ENCODE measurements around the gene AKAP13. TPM values are rescaled to one million over a fixed set of nuclear protein-coding genes. Genes with fewer than 3 reads are reported as not detected.

AKAP13 gene
- total RNA-seq, 2 experiments from 2014 or later: 79.4 to 83.2 TPM

DNA sequence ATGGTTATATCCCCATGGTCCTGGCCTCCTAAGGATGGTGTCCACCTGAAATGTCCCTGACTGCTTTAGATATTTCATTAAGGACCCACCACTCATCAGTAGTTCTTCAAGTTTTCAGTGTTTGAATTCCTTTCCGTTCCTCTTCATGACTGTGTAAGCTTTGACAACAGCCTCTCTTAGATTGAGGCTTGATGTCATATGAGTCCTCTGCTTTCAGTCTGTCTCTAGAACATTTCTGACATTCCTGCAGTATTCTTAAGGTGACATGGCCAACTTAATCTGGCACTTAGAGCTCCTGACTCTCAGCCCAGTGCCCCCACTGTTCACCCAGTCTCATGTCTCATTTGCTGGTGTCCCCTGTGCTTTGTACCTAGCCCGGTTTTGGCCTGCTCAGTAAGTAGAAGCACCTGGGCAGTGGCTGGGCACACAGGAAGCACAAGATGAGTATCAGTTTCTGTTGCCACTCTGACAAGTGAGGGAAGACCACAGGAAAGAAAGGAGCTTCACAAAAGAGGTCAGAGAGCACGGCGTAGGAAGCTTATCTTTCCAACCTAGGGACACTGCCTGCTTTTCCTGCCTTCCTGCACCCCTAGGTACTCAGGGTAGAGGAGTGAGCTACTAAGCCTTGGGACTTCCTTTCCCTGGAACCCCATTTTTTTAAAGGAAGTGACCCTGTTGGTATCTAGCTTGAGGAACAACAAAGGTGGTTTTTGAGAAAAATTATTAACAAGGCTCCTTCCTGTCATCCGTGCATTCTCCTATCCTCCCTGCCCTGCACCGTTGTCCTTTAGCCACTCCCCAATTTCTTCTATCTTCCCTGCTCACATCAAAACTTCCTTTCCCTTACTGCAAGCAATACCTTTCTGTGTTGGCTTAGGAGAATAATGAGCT, 311.2 kb downstream of the AKAP13 start:
- peaks cover 25% of the 10 kb centered on the region for H3K36me3 Mint-ChIP-seq (ENCODE audit: low read depth)
- no peaks in the 10 kb centered on the region for H3K9me3 Mint-ChIP-seq
- H3K27ac Mint-ChIP-seq: peak overlapping the region; percentile 99
- intact Hi-C loops (cut with micrococcal nuclease): loop anchor here (1.0 to 2.0 kb wide), 2 partner anchors 29 to 33 kb away; no protein-coding TSS in a partner anchor
- peak overlapping the region; percentile 84 for H3K4me3 Mint-ChIP-seq
- DNase-seq: peak; percentile 56
- no peaks in the 10 kb centered on the region for H3K27me3 Mint-ChIP-seq (ENCODE audit: low read depth)
- H3K4me1 Mint-ChIP-seq (ENCODE audit: low read depth): peaks cover 85% of the 10 kb centered on the region
- CTCF ChIA-PET: interaction anchor here (0.9 to 4.7 kb wide), 7 partner anchors 8 to 205 kb away, joined by 3 to 31 read pairs (median 4); no protein-coding TSS in a partner anchor

DNA sequence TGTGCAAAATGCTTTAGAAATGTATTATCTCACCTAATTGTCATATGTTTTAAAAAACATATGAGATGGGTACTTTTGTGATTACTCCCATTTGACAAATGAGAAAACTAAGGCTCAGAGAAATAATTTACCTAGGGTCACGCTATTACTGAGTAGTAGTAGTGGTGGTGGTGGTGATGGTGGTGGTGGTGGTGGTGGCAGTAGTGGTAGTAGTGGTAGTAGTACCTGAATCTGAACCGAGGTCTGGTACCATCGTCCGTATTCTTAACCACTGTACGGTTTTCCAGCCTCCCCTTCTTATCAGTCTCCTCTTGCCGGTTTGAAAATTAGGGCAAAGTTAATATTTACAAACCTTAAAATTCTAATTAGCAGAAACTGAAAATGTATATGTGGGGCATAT, 311.9 kb downstream of the AKAP13 start:
- intact Hi-C loops (cut with micrococcal nuclease): no loop called here
- Mint-ChIP-seq H3K9me3 (no peaks in the 10 kb centered on the region), H3K36me3 (ENCODE audit: low read depth) (peaks cover 30% of the 10 kb centered on the region), H3K4me1 (ENCODE audit: low read depth) (peaks cover 81% of the 10 kb centered on the region), H3K4me3 (peak overlapping the region; percentile 84), H3K27ac (peak overlapping the region; percentile 99), H3K27me3 (ENCODE audit: low read depth) (no peaks in the 10 kb centered on the region)
- CTCF ChIA-PET: interaction anchor here (0.9 to 4.7 kb wide), 7 partner anchors 8 to 206 kb away, joined by 3 to 31 read pairs (median 4); no protein-coding TSS in a partner anchor
- no peak for DNase-seq

DNA sequence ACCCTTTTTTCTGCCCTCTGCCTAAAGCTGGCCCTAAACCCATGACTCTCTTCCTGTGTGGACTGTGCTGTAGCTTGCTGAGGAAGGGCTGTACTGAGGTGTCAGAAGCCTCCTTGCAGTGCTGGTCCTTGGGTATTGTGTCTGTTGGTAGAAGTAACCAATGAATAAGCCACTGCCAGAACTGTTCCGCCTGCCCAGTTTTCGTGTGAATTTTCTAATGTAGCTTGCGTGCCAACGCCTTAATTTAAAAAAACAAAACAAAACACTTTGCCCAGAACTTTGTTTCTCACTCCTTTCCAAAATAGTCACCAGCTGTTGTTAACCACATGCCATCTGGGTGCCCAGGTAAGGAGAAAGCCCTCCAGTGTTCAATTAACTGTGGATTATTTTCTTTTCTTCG, 312.5 kb downstream of the AKAP13 start:
- Mint-ChIP-seq H3K27me3 (ENCODE audit: low read depth) (no peaks in the 10 kb centered on the region), H3K4me3 (peak overlapping the region; percentile 62), H3K4me1 (ENCODE audit: low read depth) (peaks cover 80% of the 10 kb centered on the region), H3K9me3 (no peaks in the 10 kb centered on the region), H3K27ac (peak overlapping the region; percentile 99), H3K36me3 (ENCODE audit: low read depth) (peaks cover 30% of the 10 kb centered on the region)
- CTCF ChIA-PET: interaction anchor here (1.1 to 4.7 kb wide), 5 partner anchors 9 to 313 kb away, joined by 3 to 31 read pairs (median 4); partner anchors contain the start of gene AKAP13
- peak; percentile 52 for DNase-seq
- intact Hi-C loops (cut with micrococcal nuclease): no loop called here

DNA sequence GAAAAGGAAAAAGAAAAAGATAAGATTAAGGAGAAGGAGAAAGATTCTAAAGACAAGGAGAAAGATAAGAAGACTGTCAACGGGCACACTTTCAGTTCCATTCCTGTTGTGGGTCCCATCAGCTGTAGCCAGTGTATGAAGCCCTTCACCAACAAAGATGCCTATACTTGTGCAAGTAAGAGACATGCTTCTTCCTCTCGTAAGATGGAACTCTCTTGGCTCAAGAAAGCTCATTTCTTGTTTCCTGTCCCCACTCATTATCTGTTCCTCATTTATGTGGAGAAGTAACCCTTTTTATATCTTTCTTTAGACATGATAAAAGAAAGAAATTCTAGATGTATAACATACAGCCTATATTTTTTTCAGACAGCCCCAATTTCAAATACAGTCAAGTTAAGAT, 312.9 kb downstream of the AKAP13 start:
- H3K27me3 Mint-ChIP-seq (ENCODE audit: low read depth): no peaks in the 10 kb centered on the region
- CTCF ChIA-PET: interaction anchor here (1.1 to 4.7 kb wide), 4 partner anchors 9 to 313 kb away, joined by 3 to 31 read pairs (median 4); partner anchors contain the start of gene AKAP13
- no peak for DNase-seq
- intact Hi-C loops (cut with micrococcal nuclease): no loop called here
- peaks cover 30% of the 10 kb centered on the region for H3K36me3 Mint-ChIP-seq (ENCODE audit: low read depth)
- H3K27ac Mint-ChIP-seq: peak overlapping the region; percentile 99
- peaks cover 79% of the 10 kb centered on the region for H3K4me1 Mint-ChIP-seq (ENCODE audit: low read depth)
- no peaks in the 10 kb centered on the region for H3K9me3 Mint-ChIP-seq
- H3K4me3 Mint-ChIP-seq: peak overlapping the region; percentile 62

DNA sequence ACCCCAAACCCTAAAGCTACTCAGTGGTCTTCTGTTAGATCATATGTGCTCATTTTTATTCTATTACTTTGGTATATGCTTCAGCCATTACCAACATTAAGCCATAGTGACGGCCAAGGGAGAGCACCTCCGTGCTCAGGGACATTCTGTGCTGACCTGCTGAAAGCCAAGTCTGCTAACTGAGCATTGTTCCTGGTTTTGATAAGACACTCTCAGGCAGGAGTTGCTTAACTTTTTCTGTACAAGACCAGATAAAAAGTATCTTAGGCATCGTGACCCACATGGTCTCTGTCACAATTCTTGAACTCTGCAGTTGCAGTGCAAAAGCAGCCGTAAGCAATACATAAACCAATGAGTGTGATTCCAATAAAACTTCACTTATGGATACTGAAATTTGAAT, 313.7 kb downstream of the AKAP13 start:
- DNase-seq: no peak
- no peaks in the 10 kb centered on the region for H3K27me3 Mint-ChIP-seq (ENCODE audit: low read depth)
- peaks cover 71% of the 10 kb centered on the region for H3K4me1 Mint-ChIP-seq (ENCODE audit: low read depth)
- CTCF ChIA-PET: interaction anchor here (1.9 to 4.7 kb wide), 2 partner anchors 10 to 208 kb away, joined by 5 to 31 read pairs; no protein-coding TSS in a partner anchor
- H3K9me3 Mint-ChIP-seq: no peaks in the 10 kb centered on the region
- H3K36me3 Mint-ChIP-seq (ENCODE audit: low read depth): peaks cover 30% of the 10 kb centered on the region
- no peak overlapping the region for H3K4me3 Mint-ChIP-seq
- peak overlapping the region; percentile 99 for H3K27ac Mint-ChIP-seq
- intact Hi-C loops (cut with micrococcal nuclease): no loop called here

DNA sequence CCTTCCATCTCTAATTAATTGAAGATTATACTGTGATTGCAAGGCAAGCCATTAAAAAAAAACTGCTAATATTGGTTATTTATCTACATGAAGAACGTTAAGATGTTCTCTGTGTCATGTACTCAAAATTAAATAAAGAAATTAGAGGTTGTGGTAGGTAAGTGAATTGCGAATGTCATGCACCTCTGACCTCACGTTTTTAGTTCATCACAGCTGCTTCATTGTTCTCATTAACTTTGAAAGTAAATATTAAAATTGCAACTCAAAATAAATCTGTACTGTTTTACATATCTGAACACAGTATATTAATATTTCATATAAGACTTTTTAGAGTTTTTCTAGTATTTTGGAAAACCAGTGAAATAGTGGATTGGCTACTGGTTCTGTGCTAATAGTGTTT, 320.4 kb downstream of the AKAP13 start:
- H3K27me3 Mint-ChIP-seq (ENCODE audit: low read depth): no peaks in the 10 kb centered on the region
- peaks cover 15% of the 10 kb centered on the region for H3K36me3 Mint-ChIP-seq (ENCODE audit: low read depth)
- intact Hi-C loops (cut with micrococcal nuclease): loop anchor here (5.0 to 10.0 kb wide), 2 partner anchors 716 to 963 kb away; partner anchors contain the start of gene PDE8A
- no peak for DNase-seq
- H3K9me3 Mint-ChIP-seq: no peaks in the 10 kb centered on the region
- CTCF ChIA-PET: interaction anchor here (0.7 to 1.4 kb wide), 3 partner anchors 9 to 393 kb away, joined by 3 read pairs; no protein-coding TSS in a partner anchor
- H3K4me3 Mint-ChIP-seq: no peak overlapping the region
- peak overlapping the region; percentile 98 for H3K27ac Mint-ChIP-seq
- peaks cover 67% of the 10 kb centered on the region for H3K4me1 Mint-ChIP-seq (ENCODE audit: low read depth)

DNA sequence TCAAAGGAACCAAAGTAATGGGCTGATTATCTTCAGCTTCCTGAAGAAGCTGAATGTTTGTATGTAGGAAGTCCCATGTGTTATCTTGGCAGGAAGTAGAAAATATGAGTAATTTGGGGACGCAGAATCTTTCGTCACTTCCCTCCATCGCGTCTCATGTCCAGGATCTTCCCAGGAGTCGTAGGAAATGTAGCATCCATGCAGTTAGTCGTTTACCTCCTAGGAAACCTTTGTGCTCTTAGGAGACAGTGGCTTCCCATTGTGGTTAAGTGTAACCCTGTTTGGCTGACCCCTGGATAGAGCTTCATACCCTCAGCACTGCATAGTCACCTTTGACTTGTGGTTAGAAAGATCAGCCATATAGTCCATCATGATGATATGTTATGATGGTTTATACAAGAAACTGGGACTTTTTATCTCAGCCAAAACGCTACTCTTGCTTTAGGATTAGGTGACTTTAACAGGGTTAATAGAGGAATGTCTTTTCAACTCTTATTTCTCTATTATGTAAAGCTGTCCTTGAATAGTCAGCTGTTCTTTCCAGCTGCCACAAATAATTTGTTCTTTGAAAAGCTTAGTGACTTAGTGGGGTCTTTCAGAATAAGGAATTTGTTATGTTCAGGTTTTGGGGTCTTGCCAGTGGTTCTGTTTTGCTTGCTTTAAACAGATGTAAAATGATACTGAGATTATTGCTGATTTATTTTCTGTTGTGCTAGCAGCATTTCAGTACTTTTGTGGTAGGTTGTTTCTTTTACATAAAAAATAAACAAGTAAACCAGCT, 322.1 kb downstream of the AKAP13 start:
- DNase-seq: peak; percentile 56
- Mint-ChIP-seq H3K4me1 (ENCODE audit: low read depth) (peaks cover 71% of the 10 kb centered on the region), H3K9me3 (no peaks in the 10 kb centered on the region), H3K4me3 (peak overlapping the region; percentile 58), H3K36me3 (ENCODE audit: low read depth) (peaks cover 10% of the 10 kb centered on the region), H3K27me3 (ENCODE audit: low read depth) (no peaks in the 10 kb centered on the region), H3K27ac (peak overlapping the region; percentile 98)
- CTCF ChIA-PET: interaction anchor here (3.8 kb wide), 1 partner anchor 11 kb away, joined by 31 read pairs; no protein-coding TSS in a partner anchor
- intact Hi-C loops (cut with micrococcal nuclease): loop anchor here (1.0 to 10.0 kb wide), 4 partner anchors 12 to 965 kb away; partner anchors contain the start of gene PDE8A

DNA sequence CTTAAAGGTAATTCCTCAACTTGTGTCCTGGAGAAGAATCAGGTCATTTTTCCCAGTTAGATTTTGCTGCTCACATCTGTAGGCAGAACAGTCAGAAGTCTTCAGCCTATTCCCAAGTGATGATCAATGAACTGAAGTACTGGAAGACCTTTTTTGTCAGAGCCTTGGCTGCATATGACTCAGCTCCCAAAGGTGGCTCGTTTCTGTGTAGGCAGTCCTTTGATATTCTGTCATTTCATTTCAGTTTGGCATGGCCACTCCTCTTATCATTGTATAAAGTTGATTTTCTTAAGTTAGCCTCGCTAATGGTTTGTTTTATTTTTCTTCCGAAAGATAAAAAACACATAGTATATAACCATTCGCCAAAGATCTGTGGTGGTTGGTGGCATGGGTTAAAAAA, 323.7 kb downstream of the AKAP13 start:
- CTCF ChIA-PET: interaction anchor here (3.8 kb wide), 1 partner anchor 12 kb away, joined by 31 read pairs; no protein-coding TSS in a partner anchor
- Mint-ChIP-seq H3K27me3 (ENCODE audit: low read depth) (no peaks in the 10 kb centered on the region), H3K4me3 (peak overlapping the region; percentile 58), H3K9me3 (no peaks in the 10 kb centered on the region), H3K27ac (peak overlapping the region; percentile 95), H3K36me3 (ENCODE audit: low read depth) (peaks cover 20% of the 10 kb centered on the region), H3K4me1 (ENCODE audit: low read depth) (peaks cover 84% of the 10 kb centered on the region)
- DNase-seq: peak; percentile 72
- intact Hi-C loops (cut with micrococcal nuclease): loop anchor here (1.0 to 10.0 kb wide), 3 partner anchors 162 to 967 kb away; partner anchors contain the start of gene PDE8A

DNA sequence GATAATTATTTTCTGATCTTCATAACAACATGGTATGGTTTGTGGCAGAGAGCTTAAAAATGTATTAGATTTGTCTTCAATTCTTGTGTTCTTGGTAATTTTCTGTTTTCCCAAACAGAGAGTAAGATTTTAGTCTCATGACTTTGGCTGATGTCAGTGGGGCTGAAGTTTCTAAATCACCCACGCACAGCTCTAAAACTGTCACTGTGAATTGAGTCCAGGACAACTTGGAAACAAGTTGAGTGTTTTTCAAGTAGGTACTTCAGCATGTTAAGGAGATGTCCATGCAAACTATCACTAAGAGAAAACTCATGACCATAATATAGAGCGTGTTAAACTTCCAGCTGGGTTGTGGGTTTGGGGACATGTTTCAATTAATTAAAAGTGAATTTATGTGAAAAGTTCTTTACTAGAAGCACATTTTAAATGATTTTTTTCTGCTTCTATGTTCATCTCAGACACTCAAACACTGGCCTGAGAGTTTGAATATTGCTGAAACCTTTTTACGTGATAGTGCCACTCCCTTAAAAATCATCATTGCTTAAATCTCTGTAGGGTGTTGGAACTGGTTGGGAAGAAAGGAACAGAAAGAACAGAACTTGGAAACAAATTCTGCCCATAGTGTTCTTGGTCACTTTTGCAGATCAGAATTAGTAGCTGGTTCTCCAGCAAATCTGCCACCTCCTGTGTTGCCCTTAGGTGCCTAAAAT, 324.5 kb downstream of the AKAP13 start:
- DNase-seq: peak; percentile 34
- Mint-ChIP-seq H3K27me3 (ENCODE audit: low read depth) (no peaks in the 10 kb centered on the region), H3K4me3 (peak overlapping the region; percentile 58), H3K9me3 (no peaks in the 10 kb centered on the region), H3K4me1 (ENCODE audit: low read depth) (peaks cover 84% of the 10 kb centered on the region), H3K27ac (peak overlapping the region; percentile 95), H3K36me3 (ENCODE audit: low read depth) (peaks cover 24% of the 10 kb centered on the region)
- intact Hi-C loops (cut with micrococcal nuclease): loop anchor here (1.0 to 10.0 kb wide), 4 partner anchors 163 to 968 kb away; partner anchors contain the start of gene PDE8A
- CTCF ChIA-PET: interaction anchor here (3.8 kb wide), 1 partner anchor 13 kb away, joined by 31 read pairs; no protein-coding TSS in a partner anchor

DNA sequence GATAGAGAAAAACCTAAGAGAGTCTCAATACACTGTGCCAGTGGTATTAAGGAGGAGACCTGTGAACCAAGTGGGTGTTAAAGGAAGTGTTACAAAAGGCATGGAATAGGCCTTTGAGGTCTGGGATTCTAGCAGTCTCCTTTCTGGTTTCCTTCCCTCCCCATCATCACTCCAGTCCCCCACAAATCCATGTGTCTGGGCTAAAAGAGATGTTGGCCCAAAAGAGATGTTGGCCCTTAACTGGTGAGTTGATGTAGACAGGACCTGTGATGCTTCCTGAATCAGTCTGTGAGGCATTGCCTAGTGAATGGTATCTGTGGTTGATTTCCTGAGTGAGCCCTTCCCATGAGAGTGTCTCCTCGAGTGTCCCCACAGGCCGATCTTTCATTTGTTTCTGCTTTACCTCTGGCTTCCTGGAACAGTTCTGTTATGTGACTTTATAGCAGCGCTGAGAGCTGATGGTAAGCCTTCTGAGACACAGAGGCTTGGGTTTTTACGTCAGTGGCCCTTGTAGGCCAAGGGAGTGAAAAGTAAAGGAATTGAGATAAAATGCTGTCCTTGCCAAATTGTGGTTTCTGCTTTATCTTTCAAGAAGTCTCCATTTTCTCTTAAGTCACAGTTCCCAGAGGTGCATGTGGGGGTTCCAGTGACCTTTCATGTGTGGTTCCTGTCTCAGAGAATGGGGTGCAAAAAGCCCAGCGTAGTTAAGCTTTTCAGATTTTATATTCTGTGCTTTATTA, 326.5 kb downstream of the AKAP13 start:
- H3K36me3 Mint-ChIP-seq (ENCODE audit: low read depth): peaks cover 25% of the 10 kb centered on the region

More for the DNA sequence above, 326.5 kb downstream of the AKAP13 start:
- peak; percentile 67 for DNase-seq
- Mint-ChIP-seq H3K27me3 (ENCODE audit: low read depth) (no peaks in the 10 kb centered on the region), H3K4me1 (ENCODE audit: low read depth) (peaks cover 88% of the 10 kb centered on the region), H3K4me3 (peak overlapping the region; percentile 79), H3K27ac (peak overlapping the region; percentile 99), H3K9me3 (no peaks in the 10 kb centered on the region)
- CTCF ChIA-PET: interaction anchor here (0.6 to 2.2 kb wide), 4 partner anchors 10 to 198 kb away, joined by 3 to 15 read pairs (median 3); no protein-coding TSS in a partner anchor
- intact Hi-C loops (cut with micrococcal nuclease): loop anchor here (1.0 to 10.0 kb wide), 8 partner anchors 17 to 722 kb away; partner anchors contain the start of gene PDE8A
